ENCODE measurements around the gene KSR2.

Gene KSR2

DNA sequence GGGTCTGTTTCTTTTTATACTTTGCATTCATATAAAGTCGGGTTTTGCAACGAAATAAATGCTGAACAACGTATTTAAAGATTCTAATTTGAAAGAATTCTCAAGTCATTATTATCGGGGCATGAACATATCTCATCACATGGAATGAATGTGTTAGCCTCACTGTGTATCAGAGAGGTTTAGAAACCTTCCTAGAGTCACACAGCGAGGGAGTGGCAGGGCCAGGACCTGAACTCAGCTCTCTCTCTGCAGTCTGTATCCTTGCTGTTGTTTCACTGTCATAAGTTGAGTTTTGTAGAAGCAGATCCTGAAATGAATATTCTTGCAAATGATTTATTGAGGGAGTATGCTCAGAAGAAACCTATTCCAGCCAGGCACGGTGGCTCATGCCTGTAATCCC lies 398.2 kb downstream of the KSR2 start:
- no peaks in the 10 kb centered on the region for H3K9me3 ChIP-seq (ENCODE audit: insufficient read depth, low read depth, low read length)
- no peak overlapping the region for H3K27ac ChIP-seq (ENCODE audit: low read depth, low read length)
- H4K91ac ChIP-seq (ENCODE audit: low read depth, low read length) = no peak overlapping the region
- H2BK12ac ChIP-seq (ENCODE audit: low read length) = no peak overlapping the region
- no peaks in the 10 kb centered on the region for H3K27me3 ChIP-seq (ENCODE audit: insufficient read depth, low read length)
- DNase-seq = no peak
- H4K8ac ChIP-seq (ENCODE audit: low read depth, low read length) = no peak overlapping the region
- H4K12ac ChIP-seq (ENCODE audit: low read depth, low read length) = no peak overlapping the region
- H3K4ac ChIP-seq (ENCODE audit: low read depth, low read length) = no peak overlapping the region
- H3K36me3 ChIP-seq (ENCODE audit: control insufficient read depth in 1 of 2, insufficient read depth in 2 of 2, low read length in 2 of 2) = no peaks in the 10 kb centered on the region
- no peak overlapping the region for H3K23ac ChIP-seq (ENCODE audit: low read length)
- H2AK5ac ChIP-seq (ENCODE audit: low read length) = no peak overlapping the region
- no peaks in the 10 kb centered on the region for H3K4me1 ChIP-seq (ENCODE audit: control insufficient read depth in 1 of 2, insufficient read depth in 2 of 2, low read length in 2 of 2)
- no peak overlapping the region for H2BK120ac ChIP-seq (ENCODE audit: insufficient read depth, low read length, poor library complexity)
- H3K14ac ChIP-seq (ENCODE audit: low read length) = no peak overlapping the region
- H2BK5ac ChIP-seq (ENCODE audit: low read depth, low read length, poor library complexity) = no peak overlapping the region
- no peak overlapping the region for H3K4me3 ChIP-seq (ENCODE audit: low read depth, low read length)
- H3K4me2 ChIP-seq (ENCODE audit: low read length) = no peak overlapping the region
- H3K79me1 ChIP-seq (ENCODE audit: low read length) = no peaks in the 10 kb centered on the region
- no CpG with 5 or more reads among the region's 6 CpGs for WGBS (ENCODE audit: extremely low coverage, insufficient coverage, insufficient read length)
- H3K18ac ChIP-seq (ENCODE audit: low read length) = no peak overlapping the region
- no peak overlapping the region for H2AFZ ChIP-seq (ENCODE audit: insufficient read depth, low read length, poor library complexity)
- no peak overlapping the region for H3K9ac ChIP-seq (ENCODE audit: low read length)
- no peaks in the 10 kb centered on the region for H3K79me2 ChIP-seq (ENCODE audit: control insufficient read depth, insufficient read depth, low read length, poor library complexity)

DNA sequence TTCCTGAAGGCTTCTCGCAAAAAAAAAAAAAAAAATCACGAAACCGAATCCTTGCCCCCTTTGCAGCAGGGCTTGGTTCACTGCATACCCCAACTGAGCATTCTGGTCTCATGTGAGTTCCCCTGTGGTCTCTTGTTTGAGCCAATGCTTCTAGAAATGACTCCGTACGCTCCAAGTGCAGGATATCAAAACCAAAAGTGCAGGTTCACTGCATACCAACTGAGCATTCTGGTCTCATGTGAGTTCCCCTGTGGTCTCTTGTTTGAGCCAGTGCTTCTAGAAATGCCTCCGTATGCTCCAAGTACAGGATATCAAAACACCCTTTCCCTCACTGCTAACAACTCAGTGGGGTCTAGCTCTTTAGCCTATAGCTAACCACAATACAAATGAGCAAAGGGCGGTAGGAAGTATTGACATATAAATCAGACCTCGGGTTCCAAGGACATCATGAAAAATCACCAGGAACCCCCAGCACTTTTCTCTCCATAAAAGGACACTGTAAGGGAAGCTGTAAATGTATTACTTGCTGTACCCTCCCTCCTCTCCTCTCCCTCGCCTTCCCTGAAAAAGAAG lies 401.1 kb downstream of the KSR2 start:
- H3K4me3 ChIP-seq (ENCODE audit: low read depth, low read length) = no peak overlapping the region
- no peak overlapping the region for H2AFZ ChIP-seq (ENCODE audit: insufficient read depth, low read length, poor library complexity)
- H3K9ac ChIP-seq (ENCODE audit: low read length) = no peak overlapping the region
- H3K14ac ChIP-seq (ENCODE audit: low read length) = no peak overlapping the region
- no peak overlapping the region for H4K8ac ChIP-seq (ENCODE audit: low read depth, low read length)
- no peaks in the 10 kb centered on the region for H3K79me1 ChIP-seq (ENCODE audit: low read length)
- no peaks in the 10 kb centered on the region for H3K27me3 ChIP-seq (ENCODE audit: insufficient read depth, low read length)
- H3K36me3 ChIP-seq (ENCODE audit: control insufficient read depth in 1 of 2, insufficient read depth in 2 of 2, low read length in 2 of 2) = no peaks in the 10 kb centered on the region
- no peak overlapping the region for H3K27ac ChIP-seq (ENCODE audit: low read depth, low read length)
- no peak overlapping the region for H2AK5ac ChIP-seq (ENCODE audit: low read length)
- no peak for DNase-seq
- no peak overlapping the region for H3K4me2 ChIP-seq (ENCODE audit: low read length)
- no peak overlapping the region for H4K91ac ChIP-seq (ENCODE audit: low read depth, low read length)
- no peak overlapping the region for H3K23ac ChIP-seq (ENCODE audit: low read length)
- no peak overlapping the region for H2BK12ac ChIP-seq (ENCODE audit: low read length)
- H2BK5ac ChIP-seq (ENCODE audit: low read depth, low read length, poor library complexity) = no peak overlapping the region
- H2BK120ac ChIP-seq (ENCODE audit: insufficient read depth, low read length, poor library complexity) = no peak overlapping the region
- no CpG with 5 or more reads among the region's 9 CpGs for WGBS (ENCODE audit: extremely low coverage, insufficient coverage, insufficient read length)
- H4K12ac ChIP-seq (ENCODE audit: low read depth, low read length) = no peak overlapping the region
- H3K79me2 ChIP-seq (ENCODE audit: control insufficient read depth, insufficient read depth, low read length, poor library complexity) = no peaks in the 10 kb centered on the region
- H3K9me3 ChIP-seq (ENCODE audit: insufficient read depth, low read depth, low read length) = no peaks in the 10 kb centered on the region
- H3K4me1 ChIP-seq (ENCODE audit: control insufficient read depth in 1 of 2, insufficient read depth in 2 of 2, low read length in 2 of 2) = no peaks in the 10 kb centered on the region
- H3K18ac ChIP-seq (ENCODE audit: low read length) = no peak overlapping the region
- H3K4ac ChIP-seq (ENCODE audit: low read depth, low read length) = no peak overlapping the region

DNA sequence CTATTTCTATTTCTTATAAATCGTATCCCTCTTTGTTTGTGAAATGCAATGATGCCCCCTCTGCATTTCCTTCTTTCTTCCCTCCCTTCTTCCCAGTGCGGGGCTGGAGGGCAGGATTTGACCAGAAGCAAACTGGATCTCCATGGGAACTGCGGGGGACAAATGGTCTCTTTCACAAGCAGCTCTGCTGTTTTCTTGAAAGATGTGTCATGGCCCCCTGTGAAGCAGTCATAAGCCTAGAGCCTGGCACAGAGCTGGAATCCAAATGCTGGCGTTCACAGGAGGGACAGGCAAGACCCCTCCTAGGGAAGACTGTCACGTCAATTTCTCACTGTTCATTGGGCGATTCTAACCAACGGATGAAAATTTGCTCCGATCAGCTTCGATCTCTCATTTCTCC lies 403.9 kb downstream of the KSR2 start:
- Histone ChIP-seq H3K18ac (ENCODE audit: low read length) (no peak overlapping the region), H2BK12ac (ENCODE audit: low read length) (no peak overlapping the region), H3K4me2 (ENCODE audit: low read length) (no peak overlapping the region), H4K8ac (ENCODE audit: low read depth, low read length) (no peak overlapping the region), H3K27me3 (ENCODE audit: insufficient read depth, low read length) (no peaks in the 10 kb centered on the region), H3K79me1 (ENCODE audit: low read length) (no peaks in the 10 kb centered on the region), H2AK5ac (ENCODE audit: low read length) (no peak overlapping the region), H2BK5ac (ENCODE audit: low read depth, low read length, poor library complexity) (no peak overlapping the region), H3K36me3 (ENCODE audit: control insufficient read depth in 1 of 2, insufficient read depth in 2 of 2, low read length in 2 of 2) (no peaks in the 10 kb centered on the region), H3K9ac (ENCODE audit: low read length) (no peak overlapping the region), H2BK120ac (ENCODE audit: insufficient read depth, low read length, poor library complexity) (no peak overlapping the region), H4K91ac (ENCODE audit: low read depth, low read length) (no peak overlapping the region), H3K4ac (ENCODE audit: low read depth, low read length) (no peak overlapping the region), H3K79me2 (ENCODE audit: control insufficient read depth, insufficient read depth, low read length, poor library complexity) (no peaks in the 10 kb centered on the region), H3K9me3 (ENCODE audit: insufficient read depth, low read depth, low read length) (no peaks in the 10 kb centered on the region), H2AFZ (ENCODE audit: insufficient read depth, low read length, poor library complexity) (no peak overlapping the region), H3K23ac (ENCODE audit: low read length) (no peak overlapping the region), H3K14ac (ENCODE audit: low read length) (no peak overlapping the region), H3K4me3 (ENCODE audit: low read depth, low read length) (no peak overlapping the region), H3K4me1 (ENCODE audit: control insufficient read depth in 1 of 2, insufficient read depth in 2 of 2, low read length in 2 of 2) (no peaks in the 10 kb centered on the region), H3K27ac (ENCODE audit: low read depth, low read length) (no peak overlapping the region), H4K12ac (ENCODE audit: low read depth, low read length) (no peak overlapping the region)
- no peak for DNase-seq
- no CpG with 5 or more reads among the region's 9 CpGs for WGBS (ENCODE audit: extremely low coverage, insufficient coverage, insufficient read length)

DNA sequence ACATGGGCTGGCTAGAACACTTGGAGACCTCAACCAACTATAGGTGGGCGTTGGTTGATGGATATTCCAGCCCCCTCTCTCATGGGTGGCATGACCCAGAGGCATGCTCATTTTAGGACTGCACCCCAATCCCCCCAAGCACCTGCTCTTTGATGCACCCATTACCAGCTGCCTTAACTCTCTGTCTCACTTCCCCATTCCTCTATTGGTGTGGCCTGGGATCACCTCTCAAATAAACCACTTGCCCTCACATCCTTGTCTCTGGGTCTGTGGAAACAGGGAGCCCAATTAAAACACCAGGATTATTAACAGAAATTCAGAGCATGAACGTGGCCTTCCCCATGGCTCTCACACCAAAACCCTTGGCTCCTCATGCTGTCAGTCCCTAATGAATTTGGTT lies 405.1 kb downstream of the KSR2 start:
- no peak overlapping the region for H2BK5ac ChIP-seq (ENCODE audit: low read depth, low read length, poor library complexity)
- H2AK5ac ChIP-seq (ENCODE audit: low read length) = no peak overlapping the region
- H3K27ac ChIP-seq (ENCODE audit: low read depth, low read length) = no peak overlapping the region
- H4K12ac ChIP-seq (ENCODE audit: low read depth, low read length) = no peak overlapping the region
- H3K23ac ChIP-seq (ENCODE audit: low read length) = no peak overlapping the region
- H2BK120ac ChIP-seq (ENCODE audit: insufficient read depth, low read length, poor library complexity) = no peak overlapping the region
- H2AFZ ChIP-seq (ENCODE audit: insufficient read depth, low read length, poor library complexity) = no peak overlapping the region
- no peak overlapping the region for H3K9ac ChIP-seq (ENCODE audit: low read length)
- no peaks in the 10 kb centered on the region for H3K9me3 ChIP-seq (ENCODE audit: insufficient read depth, low read depth, low read length)
- H3K14ac ChIP-seq (ENCODE audit: low read length) = no peak overlapping the region
- no peak overlapping the region for H4K8ac ChIP-seq (ENCODE audit: low read depth, low read length)
- H4K91ac ChIP-seq (ENCODE audit: low read depth, low read length) = no peak overlapping the region
- no peaks in the 10 kb centered on the region for H3K27me3 ChIP-seq (ENCODE audit: insufficient read depth, low read length)
- no peaks in the 10 kb centered on the region for H3K79me1 ChIP-seq (ENCODE audit: low read length)
- no peak overlapping the region for H3K4ac ChIP-seq (ENCODE audit: low read depth, low read length)
- H3K4me2 ChIP-seq (ENCODE audit: low read length) = no peak overlapping the region
- no peaks in the 10 kb centered on the region for H3K4me1 ChIP-seq (ENCODE audit: control insufficient read depth in 1 of 2, insufficient read depth in 2 of 2, low read length in 2 of 2)
- WGBS (ENCODE audit: extremely low coverage, insufficient coverage, insufficient read length) = no CpG with 5 or more reads among the region's 2 CpGs
- no peaks in the 10 kb centered on the region for H3K36me3 ChIP-seq (ENCODE audit: control insufficient read depth in 1 of 2, insufficient read depth in 2 of 2, low read length in 2 of 2)
- H3K4me3 ChIP-seq (ENCODE audit: low read depth, low read length) = no peak overlapping the region
- DNase-seq = no peak
- no peak overlapping the region for H2BK12ac ChIP-seq (ENCODE audit: low read length)
- no peaks in the 10 kb centered on the region for H3K79me2 ChIP-seq (ENCODE audit: control insufficient read depth, insufficient read depth, low read length, poor library complexity)
- H3K18ac ChIP-seq (ENCODE audit: low read length) = no peak overlapping the region
